HEK293 (cell line): ENCODE data around the gene IMMT.

Experiments
- CTCF ChIA-PET: fragments of 350-600 bp; formaldehyde crosslinking; extraction: SDS; loops from one replicate; lab custom pipeline; 2021; ENCODE audit warnings: antibody characterized with exemption; lab: Yijun Ruan, JAX
- POLR2A ChIA-PET: fragments of 300-600 bp; formaldehyde crosslinking; extraction: SDS; loops from one replicate; lab custom pipeline; 2020; ENCODE audit warnings: antibody characterized with exemption, inconsistent platforms; lab: Yijun Ruan, JAX
- H3K27ac ChIP-seq: fragments of 200-500 bp; sonication (Bioruptor generic); 2 replicates; pipeline ENCODE4 v1.5.1; 2014; ENCODE audit warnings: low read depth, low read length, control low read depth, inconsistent platforms; ENCODE audit errors: extremely low read depth
- H3K36me3 ChIP-seq, 2 experiments: fragments of 200-500 bp in 1 of 2; sonication (Bioruptor generic) in 1 of 2; 1 replicate in 1 of 2; 2 replicates in 1 of 2; pipeline ENCODE4 v1.5.1; 2014 to 2017; ENCODE audit warnings: inconsistent platforms in 2 of 2, low read length in 2 of 2; ENCODE audit not compliant: control insufficient read depth in 2 of 2, insufficient read depth in 1 of 2
- H3K4me1 ChIP-seq: fragments of 200-500 bp; sonication (Bioruptor generic); 2 replicates; pipeline ENCODE4 v1.5.1; 2014; ENCODE audit warnings: mild to moderate bottlenecking, low read length, inconsistent platforms; ENCODE audit not compliant: control insufficient read depth, insufficient read depth
- H3K4me3 ChIP-seq: 2 replicates; pipeline ENCODE4 v1.5.1; 2011; ENCODE audit warnings: low read depth, mild to moderate bottlenecking, control low read depth, low read length, moderate library complexity
- H3K9me3 ChIP-seq: fragments of 200-500 bp; sonication (Bioruptor generic); 2 replicates; pipeline ENCODE4 v1.5.1; 2014; ENCODE audit warnings: low read depth, low read length, inconsistent platforms; ENCODE audit not compliant: control insufficient read depth, insufficient read depth
- MZF1 ChIP-seq: fragments of 450-650 bp; formaldehyde crosslinking; IDR thresholded peaks from 2 replicates; pipeline ENCODE4 v1.5.1; 2017; ENCODE audit warnings: missing biosample characterization, missing genetic modification characterization, borderline replicate concordance
- ZBTB44 ChIP-seq: fragments of 450-650 bp; IDR thresholded peaks from 2 replicates; pipeline ENCODE4 v1.5.1; 2018; ENCODE audit warnings: missing biosample characterization, mild to moderate bottlenecking, missing genetic modification characterization
- ZFHX2 ChIP-seq: fragments of 450-650 bp; formaldehyde crosslinking; conservative IDR thresholded peaks from 2 replicates; pipeline ENCODE4 v1.5.1; 2016; ENCODE audit warnings: missing biosample characterization, missing genetic modification characterization
- ZNF10 ChIP-seq: fragments of 450-650 bp; formaldehyde crosslinking; IDR thresholded peaks from 2 replicates; pipeline ENCODE4 v1.5.1; 2017; ENCODE audit warnings: missing biosample characterization, missing genetic modification characterization
- ZNF157 ChIP-seq: fragments of 450-650 bp; formaldehyde crosslinking; IDR thresholded peaks from 2 replicates; pipeline ENCODE4 v1.5.1; 2016; ENCODE audit warnings: missing biosample characterization, missing genetic modification characterization
- ZNF19 ChIP-seq: fragments of 450-650 bp; formaldehyde crosslinking; IDR thresholded peaks from 2 replicates; pipeline ENCODE4; 2016; ENCODE audit warnings: missing biosample characterization, missing genetic modification characterization, low read depth
- ZNF202 ChIP-seq: fragments of 450-650 bp; formaldehyde crosslinking; IDR thresholded peaks from 2 replicates; pipeline ENCODE4 v1.5.1; 2016; ENCODE audit warnings: missing biosample characterization, missing genetic modification characterization, borderline replicate concordance
- ZNF362 ChIP-seq: fragments of 450-650 bp; formaldehyde crosslinking; IDR thresholded peaks from 2 replicates; pipeline ENCODE4 v1.5.1; 2016; ENCODE audit warnings: missing biosample characterization, missing genetic modification characterization
- ZNF398 ChIP-seq: fragments of 450-650 bp; formaldehyde crosslinking; IDR thresholded peaks from 2 replicates; pipeline ENCODE4 v1.5.1; 2017; ENCODE audit warnings: missing biosample characterization, missing genetic modification characterization
- ZNF48 ChIP-seq: fragments of 450-650 bp; formaldehyde crosslinking; IDR thresholded peaks from 2 replicates; pipeline ENCODE4 v1.5.1; 2016; ENCODE audit warnings: missing biosample characterization, missing genetic modification characterization
- ZNF555 ChIP-seq: fragments of 450-650 bp; formaldehyde crosslinking; conservative IDR thresholded peaks from 2 replicates; pipeline ENCODE4 v1.5.1; 2017; ENCODE audit warnings: missing biosample characterization, mild to moderate bottlenecking, missing genetic modification characterization, inconsistent platforms
- ZNF561 ChIP-seq: fragments of 450-650 bp; IDR thresholded peaks from 2 replicates; pipeline ENCODE4 v1.5.1; 2018; ENCODE audit warnings: missing biosample characterization, missing genetic modification characterization, borderline replicate concordance
- ZNF629 ChIP-seq: fragments of 450-650 bp; formaldehyde crosslinking; IDR thresholded peaks from 2 replicates; pipeline ENCODE4 v1.5.1; 2017; ENCODE audit warnings: missing biosample characterization, missing genetic modification characterization
- TF ChIP-seq, protein P1 (sequence below): fragments of 450-650 bp; formaldehyde crosslinking; IDR thresholded peaks from 2 replicates; pipeline ENCODE4 v1.5.1; 2016; ENCODE audit warnings: missing biosample characterization, missing genetic modification characterization, low read depth

The IMMT gene

GRCh38 chr2:86193901-86194567 lies 1.2 kb downstream of the IMMT start (continued):
- TF ChIP-seq, protein P1, sequence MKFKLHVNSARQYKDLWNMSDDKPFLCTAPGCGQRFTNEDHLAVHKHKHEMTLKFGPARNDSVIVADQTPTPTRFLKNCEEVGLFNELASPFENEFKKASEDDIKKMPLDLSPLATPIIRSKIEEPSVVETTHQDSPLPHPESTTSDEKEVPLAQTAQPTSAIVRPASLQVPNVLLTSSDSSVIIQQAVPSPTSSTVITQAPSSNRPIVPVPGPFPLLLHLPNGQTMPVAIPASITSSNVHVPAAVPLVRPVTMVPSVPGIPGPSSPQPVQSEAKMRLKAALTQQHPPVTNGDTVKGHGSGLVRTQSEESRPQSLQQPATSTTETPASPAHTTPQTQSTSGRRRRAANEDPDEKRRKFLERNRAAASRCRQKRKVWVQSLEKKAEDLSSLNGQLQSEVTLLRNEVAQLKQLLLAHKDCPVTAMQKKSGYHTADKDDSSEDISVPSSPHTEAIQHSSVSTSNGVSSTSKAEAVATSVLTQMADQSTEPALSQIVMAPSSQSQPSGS (tag by site-specific recombination), result no peak
- TF ChIP-seq ZNF398 (no peak), ZNF561 (tag by site-specific recombination) (no peak)

GRCh38 chr2:86189782-86190416 lies 5.4 kb downstream of the IMMT start:
- Histone ChIP-seq H3K9me3 (no peaks in the 10 kb centered on the region), H3K27ac (no peak overlapping the region), H3K4me1 (peaks cover 19% of the 10 kb centered on the region; the same call in 1 of the 2 replicates), H3K4me3 (no peak overlapping the region), H3K36me3 (peaks cover 3 to 24% of the 10 kb centered on the region in 2 experiments)
- CTCF ChIA-PET, result no interaction called here
- TF ChIP-seq ZNF555 (tag by site-specific recombination) (no peak), ZBTB44 (tag by site-specific recombination) (no peak), ZNF157 (no peak), MZF1 (tag by site-specific recombination) (no peak), ZNF362 (tag by site-specific recombination) (no peak), ZNF629 (tag by site-specific recombination) (no peak), ZNF202 (tag by site-specific recombination) (no peak), ZNF48 (tag by site-specific recombination) (no peak)
- POLR2A ChIA-PET, result no interaction called here

- H3K4me3 ChIP-seq, result no peak overlapping the region
- CTCF ChIA-PET, result interaction anchor here (0.6 kb wide), 1 partner anchor 12 kb away, joined by 5 read pairs; no protein-coding TSS in a partner anchor
- H3K27ac ChIP-seq, result no peak overlapping the region
Observed at GRCh38 chr2:86186431-86186830, 8.8 kb downstream of the IMMT start.

More at GRCh38 chr2:86186431-86186830, 8.8 kb downstream of the IMMT start:
- TF ChIP-seq ZNF10 (tag by site-specific recombination) (0 out of 2 replicates have a peak, but pooled peaks have one; percentile 29), ZFHX2 (no peak), ZNF19 (tag by site-specific recombination) (no peak)
- Histone ChIP-seq H3K9me3 (no peaks in the 10 kb centered on the region), H3K4me1 (peaks cover 17% of the 10 kb centered on the region), H3K36me3 (peaks cover 0 to 18% of the 10 kb centered on the region in 2 experiments)
- POLR2A ChIA-PET, result interaction anchor here (1.1 to 3.9 kb wide), 2 partner anchors 8 to 11 kb away, joined by 4 to 18 read pairs; partner anchors contain the start of gene IMMT
